Stimulated activated CD8-positive, alpha-beta memory T cell treated with anti-CD3 and anti-CD28 coated beads, Interleukin-2, amount 100 ng/mL, for 48 hours (primary cell): ENCODE data around the gene NTM.

Experiments
- DNase-seq, 2 donors: peaks; one replicate each; pipeline ENCODE4 v3.0.0-alpha.2; 2020; ENCODE audit warnings: low read depth in 2 of 2

Gene NTM

GRCh38 chr11:132205006-132205405, 834.6 kb downstream of the NTM start:
- no peak for DNase-seq

- DNase-seq, result no peak
Observed at GRCh38 chr11:132205496-132205895, 835.1 kb downstream of the NTM start.

- no peak for DNase-seq
Observed at GRCh38 chr11:132206993-132207392, 836.6 kb downstream of the NTM start.

GRCh38 chr11:132208477-132209055, 838.2 kb downstream of the NTM start:
- no peak for DNase-seq

- DNase-seq, result no peak
Observed at GRCh38 chr11:132211479-132211878, 841.1 kb downstream of the NTM start.

- DNase-seq, result no peak
Observed at GRCh38 chr11:132217856-132218255, 847.4 kb downstream of the NTM start.

- no peak for DNase-seq
Observed at GRCh38 chr11:132220474-132220873, 850.1 kb downstream of the NTM start.

- no peak for DNase-seq
Observed at GRCh38 chr11:132222345-132222744, 851.9 kb downstream of the NTM start.

- no peak for DNase-seq
Observed at GRCh38 chr11:132226522-132226921, 856.1 kb downstream of the NTM start.

GRCh38 chr11:132228746-132229325, 858.4 kb downstream of the NTM start:
- DNase-seq, result no peak

- DNase-seq, result no peak
Observed at GRCh38 chr11:132231656-132232347, 861.4 kb downstream of the NTM start.

- DNase-seq, result no peak
Observed at GRCh38 chr11:132234878-132235277, 864.5 kb downstream of the NTM start.

- DNase-seq, result no peak
Observed at GRCh38 chr11:132237781-132238180, 867.4 kb downstream of the NTM start.

- DNase-seq, result no peak
Observed at GRCh38 chr11:132238331-132238866, 868.0 kb downstream of the NTM start.

- no peak for DNase-seq
Observed at GRCh38 chr11:132240374-132240773, 870.0 kb downstream of the NTM start.

GRCh38 chr11:132242632-132243031, 872.2 kb downstream of the NTM start:
- no peak for DNase-seq

- DNase-seq, result no peak
Observed at GRCh38 chr11:132244846-132245245, 874.4 kb downstream of the NTM start.

- no peak for DNase-seq
Observed at GRCh38 chr11:132245403-132246385, 875.3 kb downstream of the NTM start.

GRCh38 chr11:132248580-132248979, 878.2 kb downstream of the NTM start:
- no peak for DNase-seq

GRCh38 chr11:132249256-132249655, 878.8 kb downstream of the NTM start:
- DNase-seq, result no peak

- DNase-seq, result no peak
Observed at GRCh38 chr11:132251061-132251460, 880.6 kb downstream of the NTM start.
